8988T (cell line): Measurements from ENCODE around the gene PLBD1.

ENCODE experiments used
- DNase-seq: peaks from one replicate; pipeline ENCODE4 v3.0.0; 2011

Gene PLBD1

GRCh38 chr12:14563046-14563445 is 4.6 kb downstream of the PLBD1 start:
- no peak for DNase-seq

GRCh38 chr12:14562279-14562678 is 5.4 kb downstream of the PLBD1 start:
- no peak for DNase-seq

- no peak for DNase-seq
These were observed 5.9 kb downstream of the PLBD1 start for GRCh38 chr12:14561677-14562238.

GRCh38 chr12:14560904-14561574 is 6.6 kb downstream of the PLBD1 start:
- no peak for DNase-seq

GRCh38 chr12:14558473-14558959 is 9.2 kb downstream of the PLBD1 start:
- DNase-seq = no peak

- DNase-seq = no peak
These were observed 9.7 kb downstream of the PLBD1 start for GRCh38 chr12:14557966-14558365.

- no peak for DNase-seq
These were observed 13.2 kb downstream of the PLBD1 start for GRCh38 chr12:14554281-14555007.

GRCh38 chr12:14548609-14549008 is 19.1 kb downstream of the PLBD1 start:
- no peak for DNase-seq

- DNase-seq = no peak
These were observed 20.1 kb downstream of the PLBD1 start for GRCh38 chr12:14547571-14547970.

- no peak for DNase-seq
These were observed 22.2 kb downstream of the PLBD1 start for GRCh38 chr12:14545144-14546124.

- no peak for DNase-seq
These were observed 26.8 kb downstream of the PLBD1 start for GRCh38 chr12:14540801-14541462.

- DNase-seq = no peak
These were observed 30.6 kb downstream of the PLBD1 start for GRCh38 chr12:14537088-14537487.

GRCh38 chr12:14532152-14532551 is 35.5 kb downstream of the PLBD1 start:
- DNase-seq = no peak

GRCh38 chr12:14525964-14526363 is 41.7 kb downstream of the PLBD1 start:
- DNase-seq = no peak

- no peak for DNase-seq
These were observed 45.9 kb downstream of the PLBD1 start for GRCh38 chr12:14521822-14522221.

- no peak for DNase-seq
These were observed 52.7 kb downstream of the PLBD1 start for GRCh38 chr12:14514946-14515345.

- DNase-seq = no peak
These were observed 53.4 kb downstream of the PLBD1 start for GRCh38 chr12:14514154-14514842.

- DNase-seq = no peak
These were observed 57.1 kb downstream of the PLBD1 start for GRCh38 chr12:14510574-14510973.

GRCh38 chr12:14505626-14506596 is 61.8 kb downstream of the PLBD1 start:
- no peak for DNase-seq

GRCh38 chr12:14495326-14495725 is 72.4 kb downstream of the PLBD1 start:
- no peak for DNase-seq
